ENCODE results near the gene SETDB1. TPM values are rescaled to one million over a fixed set of nuclear protein-coding genes. Genes with fewer than 3 reads are reported as not detected.

The SETDB1 gene
- total and polyA plus RNA-seq, 2 of the 13 experiments (the other 11 are each of a cell fraction or from before 2014, with no cell fraction given): 33.1 to 34.6 TPM

GRCh38 chr1:150973258-150973835, 47.2 kb downstream of the SETDB1 start (continued):
- TF ChIP-seq ZNF770 (CRISPR knock-in tag; IDR thresholded peaks at IDR 0.05) (no peak), HMG20A (CRISPR knock-in tag; IDR thresholded peaks at IDR 0.05; ENCODE audit: borderline replicate concordance) (no peak)

- Histone ChIP-seq H3K27me3 (ENCODE audit: control insufficient read depth in 1 of 2, insufficient read depth in 2 of 2, low read length in 2 of 2) (no peaks in the 10 kb centered on the region; a peak in 1 of 5 replicates), H3K4me2 (ENCODE audit: low read depth, low read length) (peak overlapping the region; percentile 98), H3K9me3 (ENCODE audit: low read length) (no peaks in the 10 kb centered on the region), H3K4me1 (ENCODE audit: insufficient read depth, low read length) (peaks cover 79% of the 10 kb centered on the region), H3K36me3 (replicated peaks in 1 of 2; ENCODE audit: control insufficient read depth in 1 of 2, insufficient read depth in 2 of 2, low read length in 2 of 2) (0 out of 5 replicates have a peak, but pooled peaks cover 0 to 4% of the 10 kb centered on the region in 2 experiments), H2AFZ (ENCODE audit: low read length) (no peak overlapping the region), H4K20me1 (ENCODE audit: insufficient read depth, low read length) (peaks cover 18% of the 10 kb centered on the region), H3K9ac (ENCODE audit: insufficient read depth, low read depth, low read length) (peak overlapping the region; percentile 97), H3K79me2 (ENCODE audit: insufficient read depth, low read length) (peaks cover 54% of the 10 kb centered on the region), H3K4me3 (replicated peaks in 1 of 3; ENCODE audit: insufficient read depth in 1 of 3, low read depth in 2 of 3, low read length in 3 of 3) (peak overlapping the region; percentile 71 to 95 (median 89)), H3K27ac (ENCODE audit: extremely low read length, insufficient read depth, low read length) (peak overlapping the region; percentile 96)
- ChIA-PET CTCF (ENCODE audit: low intra/inter-chr PET ratio, low total read pairs) (no interaction called here), POLR2A (interaction anchor here (0.5 to 10.3 kb wide), 11 partner anchors 7 to 367 kb away, joined by 3 to 114 read pairs (median 4); partner anchors contain the start of genes ANXA9 and MINDY1)
- DNase-seq (ENCODE audit: low spot score) (no peak), ATAC-seq (no peak), FAIRE-seq (no peak)
- in situ Hi-C loops (cut with HindIII; ENCODE audit: extremely low pct_ligation_motif_present, low pct_unique_long_range_greater_than_20kb): no loop called here
- intact Hi-C loops (cut with micrococcal nuclease; ENCODE audit: unreplicated experiment): loop anchor here (5.0 kb wide), 1 partner anchor 33 kb away; the partner anchor contains the start of genes MINDY1 and PRUNE1
- 0% methylated on average over 4 of the region's 67 CpGs for WGBS (ENCODE audit: low lambda C conversion rate)
- BruUV-seq (replicated peaks): no TSS peak
- TF ChIP-seq KDM5B (CRISPR knock-in tag; IDR thresholded peaks at IDR 0.05; ENCODE audit: borderline replicate concordance): no peak
- TF ChIP-seq ZSCAN31 (CRISPR knock-in tag; IDR thresholded peaks at IDR 0.05; ENCODE audit: low read depth): 0 out of 2 replicates have a peak, but pooled peaks have one; percentile 30
- no peak for TF ChIP-seq ZBTB34 (CRISPR knock-in tag; IDR thresholded peaks at IDR 0.05)
- TF ChIP-seq ZNF558 (CRISPR knock-in tag; IDR thresholded peaks at IDR 0.05; ENCODE audit: borderline replicate concordance): 0 out of 2 replicates have a peak, but pooled peaks have one; percentile 10
- no peak for TF ChIP-seq ZBTB21 (CRISPR knock-in tag; IDR thresholded peaks at IDR 0.05)
- 0 out of 2 replicates have a peak, but pooled peaks have one; percentile 47 for TF ChIP-seq TAF1 (CRISPR knock-in tag; IDR thresholded peaks at IDR 0.05)
- peak; percentile 46; the same call in 1 of the 2 replicates for TF ChIP-seq NRL (CRISPR knock-in tag; IDR thresholded peaks at IDR 0.05; ENCODE audit: borderline replicate concordance)
- TF ChIP-seq ZNF687 (CRISPR knock-in tag; IDR thresholded peaks at IDR 0.05): peak; percentile 68
Measured at GRCh38 chr1:150973836-150974579, 47.8 kb downstream of the SETDB1 start.
